HepG2 (cell line): ENCODE results near the gene TIMM17A. TPM values are rescaled to one million over a fixed set of nuclear protein-coding genes. Genes with fewer than 3 reads are reported as not detected.

ENCODE experiments used
- SP5 ChIP-seq: IDR thresholded peaks from 2 replicates; pipeline ENCODE4 v1.6.1; 2016; ENCODE audit warnings: low read depth, borderline replicate concordance
- ZBTB1 ChIP-seq: sonication (generic); formaldehyde crosslinking; IDR thresholded peaks from 2 replicates; pipeline ENCODE4 v1.4.0; 2020; ENCODE audit warnings: missing genetic modification reagents, borderline replicate concordance
- ZBTB21 ChIP-seq: sonication (generic); formaldehyde crosslinking; IDR thresholded peaks from 2 replicates; pipeline ENCODE4 v1.4.0; 2020; ENCODE audit warnings: missing genetic modification reagents
- ZNF230 ChIP-seq: sonication (generic); formaldehyde crosslinking; IDR thresholded peaks from 2 replicates; pipeline ENCODE4 v1.4.0; 2020; ENCODE audit warnings: mild to moderate bottlenecking, missing genetic modification reagents
- ZNF780A ChIP-seq: sonication (generic); formaldehyde crosslinking; IDR thresholded peaks from 2 replicates; pipeline ENCODE4 v1.8.0; 2022; ENCODE audit warnings: mild to moderate bottlenecking, missing genetic modification reagents, moderate library complexity
- ZNF781 ChIP-seq: sonication (generic); formaldehyde crosslinking; IDR thresholded peaks from 2 replicates; pipeline ENCODE4 v1.5.1; 2020; ENCODE audit warnings: borderline replicate concordance, mild to moderate bottlenecking, missing genetic modification reagents; ENCODE audit errors: not compliant biosample characterization
- ZNF891 ChIP-seq: sonication (generic); formaldehyde crosslinking; IDR thresholded peaks from 2 replicates; pipeline ENCODE4 v1.5.0; 2020; ENCODE audit warnings: mild to moderate bottlenecking, missing genetic modification reagents
- polyA plus RNA-seq, 8 experiments: library from polyadenylated mRNA; depleted of rRNA in 3 of 8; stranded (reverse) in 7 of 8; unstranded in 1 of 8; fragments of >200 nt; fragmentation: Illumina TruSeq in 4 of 8; extraction: Trizol in 4 of 8; gene quantifications; 2 replicates each; pipeline versions ENCODE4 v1.2.1 to v1.2.3, GENCODE V29; 2011 to 2016; ENCODE audit warnings: low read depth in 4 of 8, missing spikeins in 1 of 8, mixed read lengths in 1 of 8; ENCODE audit not compliant: insufficient read depth in 1 of 8
- total RNA-seq, 5 experiments: library from RNA; depleted of rRNA; stranded (reverse); fragments of >200 nt; fragmentation: Illumina TruSeq; extraction: Trizol; gene quantifications; 2 replicates each; pipeline ENCODE4 v1.2.3, GENCODE V29; 2016; ENCODE audit warnings: low read depth in 1 of 5
- TF ChIP-seq, protein P1 (sequence below): sonication (generic); formaldehyde crosslinking; IDR thresholded peaks from 2 replicates; pipeline ENCODE4 v1.5.0; 2020; ENCODE audit warnings: mild to moderate bottlenecking, missing genetic modification reagents
- TF ChIP-seq, protein P2 (sequence below): sonication (generic); formaldehyde crosslinking; IDR thresholded peaks from 2 replicates; pipeline ENCODE4 v1.8.1; 2022; ENCODE audit warnings: low read depth, mild to moderate bottlenecking, missing genetic modification reagents
- TF ChIP-seq, protein P3 (sequence below): sonication (generic); formaldehyde crosslinking; IDR thresholded peaks from 2 replicates; pipeline ENCODE4 v1.4.0; 2020; ENCODE audit warnings: missing genetic modification reagents, borderline replicate concordance
- TF ChIP-seq, protein P4 (sequence below): sonication (generic); formaldehyde crosslinking; IDR thresholded peaks from 2 replicates; pipeline ENCODE4 v1.8.1; 2023; ENCODE audit warnings: mild to moderate bottlenecking, inconsistent platforms, moderate library complexity, missing genetic modification reagents, borderline replicate concordance
- TF ChIP-seq, protein P5 (sequence below): sonication (generic); formaldehyde crosslinking; IDR thresholded peaks from 2 replicates; pipeline ENCODE4 v1.4.0; 2020; ENCODE audit warnings: missing genetic modification reagents

The TIMM17A gene
- total and polyA plus RNA-seq, 2 of the 13 experiments (the other 11 are each of a cell fraction or from before 2014, with no cell fraction given): 50.8 to 97.8 TPM

DNA sequence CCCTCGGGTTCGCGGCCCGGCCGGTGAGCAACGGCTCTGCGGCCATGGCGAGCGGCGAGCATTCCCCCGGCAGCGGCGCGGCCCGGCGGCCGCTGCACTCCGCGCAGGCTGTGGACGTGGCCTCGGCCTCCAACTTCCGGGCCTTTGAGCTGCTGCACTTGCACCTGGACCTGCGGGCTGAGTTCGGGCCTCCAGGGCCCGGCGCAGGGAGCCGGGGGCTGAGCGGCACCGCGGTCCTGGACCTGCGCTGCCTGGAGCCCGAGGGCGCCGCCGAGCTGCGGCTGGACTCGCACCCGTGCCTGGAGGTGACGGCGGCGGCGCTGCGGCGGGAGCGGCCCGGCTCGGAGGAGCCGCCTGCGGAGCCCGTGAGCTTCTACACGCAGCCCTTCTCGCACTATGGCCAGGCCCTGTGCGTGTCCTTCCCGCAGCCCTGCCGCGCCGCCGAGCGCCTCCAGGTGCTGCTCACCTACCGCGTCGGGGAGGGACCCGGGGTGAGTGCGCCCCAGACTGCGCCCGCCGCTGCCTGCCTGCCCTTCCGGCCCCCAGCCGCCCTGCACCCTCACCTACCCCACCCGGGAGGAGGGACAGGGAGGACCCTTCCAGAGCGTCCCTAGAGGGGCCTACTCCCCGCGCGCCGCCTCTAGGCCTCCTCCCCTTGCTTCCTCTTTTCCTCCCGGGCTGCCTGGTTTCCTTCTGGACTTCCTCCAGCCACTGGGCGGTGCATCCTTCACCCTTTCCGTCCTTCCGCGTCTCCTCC, 27.5 kb downstream of the TIMM17A start, which contains the start of gene RNPEP (continued):
- TF ChIP-seq, protein P1, sequence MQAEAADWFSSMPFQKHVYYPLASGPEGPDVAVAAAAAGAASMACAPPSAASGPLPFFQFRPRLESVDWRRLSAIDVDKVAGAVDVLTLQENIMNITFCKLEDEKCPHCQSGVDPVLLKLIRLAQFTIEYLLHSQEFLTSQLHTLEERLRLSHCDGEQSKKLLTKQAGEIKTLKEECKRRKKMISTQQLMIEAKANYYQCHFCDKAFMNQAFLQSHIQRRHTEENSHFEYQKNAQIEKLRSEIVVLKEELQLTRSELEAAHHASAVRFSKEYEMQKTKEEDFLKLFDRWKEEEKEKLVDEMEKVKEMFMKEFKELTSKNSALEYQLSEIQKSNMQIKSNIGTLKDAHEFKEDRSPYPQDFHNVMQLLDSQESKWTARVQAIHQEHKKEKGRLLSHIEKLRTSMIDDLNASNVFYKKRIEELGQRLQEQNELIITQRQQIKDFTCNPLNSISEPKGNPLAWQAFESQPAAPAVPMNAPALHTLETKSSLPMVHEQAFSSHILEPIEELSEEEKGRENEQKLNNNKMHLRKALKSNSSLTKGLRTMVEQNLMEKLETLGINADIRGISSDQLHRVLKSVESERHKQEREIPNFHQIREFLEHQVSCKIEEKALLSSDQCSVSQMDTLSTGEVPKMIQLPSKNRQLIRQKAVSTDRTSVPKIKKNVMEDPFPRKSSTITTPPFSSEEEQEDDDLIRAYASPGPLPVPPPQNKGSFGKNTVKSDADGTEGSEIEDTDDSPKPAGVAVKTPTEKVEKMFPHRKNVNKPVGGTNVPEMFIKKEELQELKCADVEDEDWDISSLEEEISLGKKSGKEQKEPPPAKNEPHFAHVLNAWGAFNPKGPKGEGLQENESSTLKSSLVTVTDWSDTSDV: no peak
- TF ChIP-seq, protein P2, sequence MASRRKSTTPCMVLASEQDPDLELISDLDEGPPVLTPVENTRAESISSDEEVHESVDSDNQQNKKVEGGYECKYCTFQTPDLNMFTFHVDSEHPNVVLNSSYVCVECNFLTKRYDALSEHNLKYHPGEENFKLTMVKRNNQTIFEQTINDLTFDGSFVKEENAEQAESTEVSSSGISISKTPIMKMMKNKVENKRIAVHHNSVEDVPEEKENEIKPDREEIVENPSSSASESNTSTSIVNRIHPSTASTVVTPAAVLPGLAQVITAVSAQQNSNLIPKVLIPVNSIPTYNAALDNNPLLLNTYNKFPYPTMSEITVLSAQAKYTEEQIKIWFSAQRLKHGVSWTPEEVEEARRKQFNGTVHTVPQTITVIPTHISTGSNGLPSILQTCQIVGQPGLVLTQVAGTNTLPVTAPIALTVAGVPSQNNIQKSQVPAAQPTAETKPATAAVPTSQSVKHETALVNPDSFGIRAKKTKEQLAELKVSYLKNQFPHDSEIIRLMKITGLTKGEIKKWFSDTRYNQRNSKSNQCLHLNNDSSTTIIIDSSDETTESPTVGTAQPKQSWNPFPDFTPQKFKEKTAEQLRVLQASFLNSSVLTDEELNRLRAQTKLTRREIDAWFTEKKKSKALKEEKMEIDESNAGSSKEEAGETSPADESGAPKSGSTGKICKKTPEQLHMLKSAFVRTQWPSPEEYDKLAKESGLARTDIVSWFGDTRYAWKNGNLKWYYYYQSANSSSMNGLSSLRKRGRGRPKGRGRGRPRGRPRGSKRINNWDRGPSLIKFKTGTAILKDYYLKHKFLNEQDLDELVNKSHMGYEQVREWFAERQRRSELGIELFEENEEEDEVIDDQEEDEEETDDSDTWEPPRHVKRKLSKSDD: no peak
- TF ChIP-seq, protein P3, sequence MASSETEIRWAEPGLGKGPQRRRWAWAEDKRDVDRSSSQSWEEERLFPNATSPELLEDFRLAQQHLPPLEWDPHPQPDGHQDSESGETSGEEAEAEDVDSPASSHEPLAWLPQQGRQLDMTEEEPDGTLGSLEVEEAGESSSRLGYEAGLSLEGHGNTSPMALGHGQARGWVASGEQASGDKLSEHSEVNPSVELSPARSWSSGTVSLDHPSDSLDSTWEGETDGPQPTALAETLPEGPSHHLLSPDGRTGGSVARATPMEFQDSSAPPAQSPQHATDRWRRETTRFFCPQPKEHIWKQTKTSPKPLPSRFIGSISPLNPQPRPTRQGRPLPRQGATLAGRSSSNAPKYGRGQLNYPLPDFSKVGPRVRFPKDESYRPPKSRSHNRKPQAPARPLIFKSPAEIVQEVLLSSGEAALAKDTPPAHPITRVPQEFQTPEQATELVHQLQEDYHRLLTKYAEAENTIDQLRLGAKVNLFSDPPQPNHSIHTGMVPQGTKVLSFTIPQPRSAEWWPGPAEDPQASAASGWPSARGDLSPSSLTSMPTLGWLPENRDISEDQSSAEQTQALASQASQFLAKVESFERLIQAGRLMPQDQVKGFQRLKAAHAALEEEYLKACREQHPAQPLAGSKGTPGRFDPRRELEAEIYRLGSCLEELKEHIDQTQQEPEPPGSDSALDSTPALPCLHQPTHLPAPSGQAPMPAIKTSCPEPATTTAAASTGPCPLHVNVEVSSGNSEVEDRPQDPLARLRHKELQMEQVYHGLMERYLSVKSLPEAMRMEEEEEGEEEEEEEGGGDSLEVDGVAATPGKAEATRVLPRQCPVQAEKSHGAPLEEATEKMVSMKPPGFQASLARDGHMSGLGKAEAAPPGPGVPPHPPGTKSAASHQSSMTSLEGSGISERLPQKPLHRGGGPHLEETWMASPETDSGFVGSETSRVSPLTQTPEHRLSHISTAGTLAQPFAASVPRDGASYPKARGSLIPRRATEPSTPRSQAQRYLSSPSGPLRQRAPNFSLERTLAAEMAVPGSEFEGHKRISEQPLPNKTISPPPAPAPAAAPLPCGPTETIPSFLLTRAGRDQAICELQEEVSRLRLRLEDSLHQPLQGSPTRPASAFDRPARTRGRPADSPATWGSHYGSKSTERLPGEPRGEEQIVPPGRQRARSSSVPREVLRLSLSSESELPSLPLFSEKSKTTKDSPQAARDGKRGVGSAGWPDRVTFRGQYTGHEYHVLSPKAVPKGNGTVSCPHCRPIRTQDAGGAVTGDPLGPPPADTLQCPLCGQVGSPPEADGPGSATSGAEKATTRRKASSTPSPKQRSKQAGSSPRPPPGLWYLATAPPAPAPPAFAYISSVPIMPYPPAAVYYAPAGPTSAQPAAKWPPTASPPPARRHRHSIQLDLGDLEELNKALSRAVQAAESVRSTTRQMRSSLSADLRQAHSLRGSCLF (CRISPR knock-in tag): no peak
- no peak for TF ChIP-seq ZNF780A (CRISPR knock-in tag)
- TF ChIP-seq, protein P4, sequence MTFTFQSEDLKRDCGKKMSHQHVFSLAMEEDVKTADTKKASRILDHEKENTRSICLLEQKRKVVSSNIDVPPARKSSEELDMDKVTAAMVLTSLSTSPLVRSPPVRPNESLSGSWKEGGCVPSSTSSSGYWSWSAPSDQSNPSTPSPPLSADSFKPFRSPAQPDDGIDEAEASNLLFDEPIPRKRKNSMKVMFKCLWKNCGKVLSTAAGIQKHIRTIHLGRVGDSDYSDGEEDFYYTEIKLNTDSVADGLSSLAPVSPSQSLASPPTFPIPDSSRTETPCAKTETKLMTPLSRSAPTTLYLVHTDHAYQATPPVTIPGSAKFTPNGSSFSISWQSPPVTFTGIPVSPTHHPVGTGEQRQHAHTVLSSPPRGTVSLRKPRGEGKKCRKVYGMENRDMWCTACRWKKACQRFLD (CRISPR knock-in tag): no peak
- 0 out of 2 replicates have a peak, but pooled peaks have one; percentile 42 for TF ChIP-seq ZNF891 (CRISPR knock-in tag)
- TF ChIP-seq ZBTB1 (CRISPR knock-in tag): no peak
- TF ChIP-seq ZNF781 (CRISPR knock-in tag): no peak
- TF ChIP-seq SP5 (CRISPR knock-in tag): no peak
- TF ChIP-seq, protein P5, sequence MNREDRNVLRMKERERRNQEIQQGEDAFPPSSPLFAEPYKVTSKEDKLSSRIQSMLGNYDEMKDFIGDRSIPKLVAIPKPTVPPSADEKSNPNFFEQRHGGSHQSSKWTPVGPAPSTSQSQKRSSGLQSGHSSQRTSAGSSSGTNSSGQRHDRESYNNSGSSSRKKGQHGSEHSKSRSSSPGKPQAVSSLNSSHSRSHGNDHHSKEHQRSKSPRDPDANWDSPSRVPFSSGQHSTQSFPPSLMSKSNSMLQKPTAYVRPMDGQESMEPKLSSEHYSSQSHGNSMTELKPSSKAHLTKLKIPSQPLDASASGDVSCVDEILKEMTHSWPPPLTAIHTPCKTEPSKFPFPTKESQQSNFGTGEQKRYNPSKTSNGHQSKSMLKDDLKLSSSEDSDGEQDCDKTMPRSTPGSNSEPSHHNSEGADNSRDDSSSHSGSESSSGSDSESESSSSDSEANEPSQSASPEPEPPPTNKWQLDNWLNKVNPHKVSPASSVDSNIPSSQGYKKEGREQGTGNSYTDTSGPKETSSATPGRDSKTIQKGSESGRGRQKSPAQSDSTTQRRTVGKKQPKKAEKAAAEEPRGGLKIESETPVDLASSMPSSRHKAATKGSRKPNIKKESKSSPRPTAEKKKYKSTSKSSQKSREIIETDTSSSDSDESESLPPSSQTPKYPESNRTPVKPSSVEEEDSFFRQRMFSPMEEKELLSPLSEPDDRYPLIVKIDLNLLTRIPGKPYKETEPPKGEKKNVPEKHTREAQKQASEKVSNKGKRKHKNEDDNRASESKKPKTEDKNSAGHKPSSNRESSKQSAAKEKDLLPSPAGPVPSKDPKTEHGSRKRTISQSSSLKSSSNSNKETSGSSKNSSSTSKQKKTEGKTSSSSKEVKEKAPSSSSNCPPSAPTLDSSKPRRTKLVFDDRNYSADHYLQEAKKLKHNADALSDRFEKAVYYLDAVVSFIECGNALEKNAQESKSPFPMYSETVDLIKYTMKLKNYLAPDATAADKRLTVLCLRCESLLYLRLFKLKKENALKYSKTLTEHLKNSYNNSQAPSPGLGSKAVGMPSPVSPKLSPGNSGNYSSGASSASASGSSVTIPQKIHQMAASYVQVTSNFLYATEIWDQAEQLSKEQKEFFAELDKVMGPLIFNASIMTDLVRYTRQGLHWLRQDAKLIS (CRISPR knock-in tag): no peak
- TF ChIP-seq ZBTB21: no peak
- TF ChIP-seq ZNF230 (CRISPR knock-in tag): no peak
